ENCODE results near the gene FRMD8. TPM values are rescaled to one million over a fixed set of nuclear protein-coding genes. Genes with fewer than 3 reads are reported as not detected.
A peak's percentile ranks its signal among the peaks of the same experiment; 100 is the strongest.

The FRMD8 gene
- total and polyA plus RNA-seq, 9 of the 15 experiments (the other 6 are each of a cell fraction or from before 2014, with no cell fraction given) = 4.5 to 54.5 (median 15.8) TPM

- TF ChIP-seq ILF3 (IDR thresholded peaks at IDR 0.05; ENCODE audit: borderline replicate concordance) (peak; percentile 28; the same call in 1 of the 2 replicates), C11orf30 (IDR thresholded peaks at IDR 0.05; ENCODE audit: low read depth) (no peak), PHF20 (IDR thresholded peaks at IDR 0.05; ENCODE audit: partially characterized antibody) (no peak), SAFB (IDR thresholded peaks at IDR 0.05; ENCODE audit: borderline replicate concordance, low read depth, low read length) (no peak), E2F8 (IDR thresholded peaks at IDR 0.05; ENCODE audit: low read depth, partially characterized antibody) (peak; percentile 14), MCM3 (IDR thresholded peaks at IDR 0.05) (no peak), ZNF449 (CRISPR knock-in tag; IDR thresholded peaks at IDR 0.05) (no peak), ZKSCAN3 (CRISPR knock-in tag; IDR thresholded peaks at IDR 0.05) (no peak), PTBP1 (IDR thresholded peaks at IDR 0.05; ENCODE audit: low read depth, low read length) (no peak), BDP1 (IDR thresholded peaks at IDR 0.05; ENCODE audit: insufficient read depth, insufficient read length) (no peak), SMARCB1 (IDR thresholded peaks at IDR 0.05; ENCODE audit: insufficient read length, low read depth) (no peak), ZFP36 (IDR thresholded peaks at IDR 0.05; ENCODE audit: low read depth, low read length, partially characterized antibody) (no peak), MITF (IDR thresholded peaks at IDR 0.05) (no peak), TRIM25 (IDR thresholded peaks at IDR 0.05; ENCODE audit: borderline replicate concordance) (no peak), SMARCE1 (IDR thresholded peaks at IDR 0.05) (no peak), SIRT6 (IDR thresholded peaks at IDR 0.05; ENCODE audit: low read depth, low read length) (no peak), NR2C1 (IDR thresholded peaks at IDR 0.05) (no peak), NR2C1 (tag; IDR thresholded peaks at IDR 0.05) (no peak), MXI1 (IDR thresholded peaks at IDR 0.05; ENCODE audit: low read depth, low read length) (no peak), ATF1 (CRISPR knock-in tag; IDR thresholded peaks at IDR 0.05) (no peak), ATF1 (tag; IDR thresholded peaks at IDR 0.05) (no peak), ZNF140 (CRISPR knock-in tag; IDR thresholded peaks at IDR 0.05) (no peak), ZNF146 (CRISPR knock-in tag; IDR thresholded peaks at IDR 0.05; ENCODE audit: unreplicated experiment) (no peak)
Observed at GRCh38 chr11:65430406-65431217, 44.2 kb downstream of the FRMD8 start (continued).

All from K562 (cell line).